NCI-H345 (cell line): ENCODE results near the gene CLDN18.

Experiments used
- DNase-seq: peaks from one replicate; lab custom pipeline; 2025; lab: John Stamatoyannopoulos, UW

CLDN18 gene

DNA sequence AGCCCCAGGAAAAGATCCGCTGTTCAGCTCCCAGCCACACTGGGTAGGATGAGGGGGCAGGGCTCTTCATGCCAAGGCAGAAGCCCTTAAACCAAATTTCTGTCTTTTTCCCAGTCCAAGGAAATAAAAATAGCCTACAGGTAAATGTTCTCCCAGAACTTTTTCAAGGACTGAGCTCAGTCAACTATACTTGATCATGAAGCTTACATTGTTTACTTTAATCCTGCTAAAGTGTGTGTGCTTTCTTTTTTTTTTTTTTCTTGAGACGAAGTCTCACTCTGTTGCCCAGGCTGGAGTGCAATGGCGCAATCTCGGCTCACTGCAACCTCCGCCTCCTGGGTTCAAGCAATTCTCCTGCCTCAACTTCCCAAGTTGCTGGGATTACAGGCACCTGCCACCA, 17.9 kb downstream of the CLDN18 start:
- no peak for DNase-seq

DNA sequence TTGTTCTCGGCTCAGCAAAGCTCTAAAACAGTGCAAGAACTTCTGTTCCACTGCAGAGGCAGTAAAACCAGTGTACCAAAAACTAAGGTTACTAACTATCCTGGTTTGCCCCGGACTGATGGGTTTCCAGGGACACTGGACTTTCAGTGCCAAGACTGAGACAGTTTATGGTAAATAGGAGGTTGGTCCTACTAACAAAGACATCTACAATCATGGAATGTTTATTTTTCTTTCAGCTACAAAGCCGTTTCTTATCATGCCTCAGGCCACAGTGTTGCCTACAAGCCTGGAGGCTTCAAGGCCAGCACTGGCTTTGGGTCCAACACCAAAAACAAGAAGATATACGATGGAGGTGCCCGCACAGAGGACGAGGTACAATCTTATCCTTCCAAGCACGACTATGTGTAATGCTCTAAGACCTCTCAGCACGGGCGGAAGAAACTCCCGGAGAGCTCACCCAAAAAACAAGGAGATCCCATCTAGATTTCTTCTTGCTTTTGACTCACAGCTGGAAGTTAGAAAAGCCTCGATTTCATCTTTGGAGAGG, 20.8 kb downstream of the CLDN18 start:
- DNase-seq: no peak

DNA sequence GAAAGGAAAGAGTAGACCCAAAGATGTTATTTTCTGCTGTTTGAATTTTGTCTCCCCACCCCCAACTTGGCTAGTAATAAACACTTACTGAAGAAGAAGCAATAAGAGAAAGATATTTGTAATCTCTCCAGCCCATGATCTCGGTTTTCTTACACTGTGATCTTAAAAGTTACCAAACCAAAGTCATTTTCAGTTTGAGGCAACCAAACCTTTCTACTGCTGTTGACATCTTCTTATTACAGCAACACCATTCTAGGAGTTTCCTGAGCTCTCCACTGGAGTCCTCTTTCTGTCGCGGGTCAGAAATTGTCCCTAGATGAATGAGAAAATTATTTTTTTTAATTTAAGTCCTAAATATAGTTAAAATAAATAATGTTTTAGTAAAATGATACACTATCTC, 21.6 kb downstream of the CLDN18 start:
- no peak for DNase-seq

DNA sequence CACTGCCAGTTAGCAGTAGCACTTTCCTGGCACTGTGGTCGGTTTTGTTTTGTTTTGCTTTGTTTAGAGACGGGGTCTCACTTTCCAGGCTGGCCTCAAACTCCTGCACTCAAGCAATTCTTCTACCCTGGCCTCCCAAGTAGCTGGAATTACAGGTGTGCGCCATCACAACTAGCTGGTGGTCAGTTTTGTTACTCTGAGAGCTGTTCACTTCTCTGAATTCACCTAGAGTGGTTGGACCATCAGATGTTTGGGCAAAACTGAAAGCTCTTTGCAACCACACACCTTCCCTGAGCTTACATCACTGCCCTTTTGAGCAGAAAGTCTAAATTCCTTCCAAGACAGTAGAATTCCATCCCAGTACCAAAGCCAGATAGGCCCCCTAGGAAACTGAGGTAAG, 22.6 kb downstream of the CLDN18 start:
- DNase-seq: no peak

DNA sequence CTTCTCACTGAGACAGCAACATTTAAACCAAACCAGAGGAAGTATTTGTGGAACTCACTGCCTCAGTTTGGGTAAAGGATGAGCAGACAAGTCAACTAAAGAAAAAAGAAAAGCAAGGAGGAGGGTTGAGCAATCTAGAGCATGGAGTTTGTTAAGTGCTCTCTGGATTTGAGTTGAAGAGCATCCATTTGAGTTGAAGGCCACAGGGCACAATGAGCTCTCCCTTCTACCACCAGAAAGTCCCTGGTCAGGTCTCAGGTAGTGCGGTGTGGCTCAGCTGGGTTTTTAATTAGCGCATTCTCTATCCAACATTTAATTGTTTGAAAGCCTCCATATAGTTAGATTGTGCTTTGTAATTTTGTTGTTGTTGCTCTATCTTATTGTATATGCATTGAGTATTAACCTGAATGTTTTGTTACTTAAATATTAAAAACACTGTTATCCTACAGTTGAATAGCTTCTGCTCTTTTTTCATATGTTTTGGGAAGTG, 23.3 kb downstream of the CLDN18 start:
- DNase-seq: no peak

DNA sequence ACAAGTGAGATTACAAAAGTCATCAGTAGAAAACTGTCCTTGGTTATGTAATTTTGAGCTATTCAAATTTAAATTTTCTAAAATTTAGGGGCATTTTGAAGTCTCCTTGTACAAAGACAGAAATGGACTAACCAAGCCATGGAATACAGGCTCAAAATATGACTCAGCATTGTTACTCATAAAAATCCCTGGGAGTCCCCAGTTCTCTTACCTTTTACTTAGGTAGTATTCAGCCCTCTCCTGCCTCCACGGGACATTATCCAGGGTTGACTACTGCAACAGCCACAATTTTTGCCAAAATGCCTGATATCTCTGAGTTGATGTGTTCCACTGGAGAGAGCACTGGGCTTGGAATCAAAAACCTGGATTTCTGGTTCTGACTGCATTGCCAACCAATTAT, 25.0 kb downstream of the CLDN18 start:
- DNase-seq: no peak

DNA sequence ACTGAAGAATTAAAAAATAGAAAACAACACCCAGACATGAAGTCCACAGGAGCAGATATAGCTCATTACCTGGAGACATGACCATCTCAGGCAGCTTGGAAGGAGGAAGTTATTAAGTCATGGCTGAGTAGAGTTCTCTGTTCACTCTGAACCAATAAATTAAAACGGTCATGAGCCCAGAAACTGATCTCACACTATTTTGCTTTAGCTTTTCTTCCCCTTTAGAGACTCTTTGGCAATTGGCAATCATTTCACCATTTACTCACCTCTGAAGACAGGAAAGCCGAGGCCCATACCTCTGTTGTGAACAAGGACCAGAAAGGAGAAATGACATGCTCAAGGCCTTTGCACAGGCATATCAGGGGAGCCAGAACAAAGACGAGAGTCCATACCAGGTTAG, 26.6 kb downstream of the CLDN18 start:
- DNase-seq: no peak

DNA sequence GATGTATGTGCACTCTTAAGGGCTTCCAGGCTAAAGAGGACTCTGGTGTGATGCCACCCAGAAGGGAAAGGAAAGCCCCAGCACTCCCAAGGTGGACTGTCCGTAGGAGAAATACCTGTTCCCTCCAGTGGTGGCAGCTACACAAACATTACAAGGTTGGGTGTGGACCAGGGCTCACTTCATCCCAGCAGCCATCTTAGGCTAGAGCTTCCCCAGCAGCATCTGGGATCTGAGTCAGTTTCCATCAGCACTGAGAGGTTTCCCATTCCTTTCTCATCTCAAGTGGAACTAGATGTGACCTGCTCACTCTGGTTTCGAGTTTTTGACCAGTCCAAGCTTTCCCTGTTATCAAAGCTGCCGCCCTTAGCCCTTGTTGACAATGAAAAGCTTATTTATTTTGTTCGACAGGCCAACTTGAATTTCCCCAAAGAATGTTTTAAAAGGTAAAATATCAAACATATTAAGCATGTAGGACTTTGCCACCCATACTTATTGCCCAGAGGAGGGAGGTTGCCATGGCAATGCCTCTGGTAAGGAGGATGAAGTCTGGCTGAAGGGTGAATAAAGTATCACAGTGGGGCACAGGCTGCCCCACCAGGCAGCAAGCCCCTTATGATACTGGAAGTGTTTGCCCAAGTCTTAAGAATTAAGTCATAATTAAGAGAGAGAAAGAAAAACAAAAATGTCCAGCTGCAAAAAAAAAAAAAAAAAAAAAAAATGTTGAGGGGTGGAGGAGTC, 28.9 kb downstream of the CLDN18 start:
- DNase-seq: no peak

DNA sequence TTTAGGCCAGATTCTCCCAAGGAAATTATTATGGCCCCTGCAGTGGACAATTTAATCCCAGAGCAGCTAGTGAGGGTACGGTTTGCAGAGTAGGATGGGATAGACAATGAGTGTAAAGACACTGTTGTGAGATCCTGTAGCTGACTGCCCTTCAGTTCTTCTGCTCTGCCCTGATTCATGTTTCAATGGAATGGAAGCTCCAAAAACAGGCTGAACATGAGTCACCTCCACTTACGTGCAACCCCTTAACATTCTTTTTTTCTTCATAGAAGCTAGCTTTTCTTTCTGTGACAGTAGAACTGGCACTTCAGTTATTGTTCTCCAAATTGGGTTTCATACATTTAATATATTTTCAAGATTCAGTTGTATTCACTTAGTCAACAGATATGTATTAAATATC, 32.1 kb downstream of the CLDN18 start:
- no peak for DNase-seq

DNA sequence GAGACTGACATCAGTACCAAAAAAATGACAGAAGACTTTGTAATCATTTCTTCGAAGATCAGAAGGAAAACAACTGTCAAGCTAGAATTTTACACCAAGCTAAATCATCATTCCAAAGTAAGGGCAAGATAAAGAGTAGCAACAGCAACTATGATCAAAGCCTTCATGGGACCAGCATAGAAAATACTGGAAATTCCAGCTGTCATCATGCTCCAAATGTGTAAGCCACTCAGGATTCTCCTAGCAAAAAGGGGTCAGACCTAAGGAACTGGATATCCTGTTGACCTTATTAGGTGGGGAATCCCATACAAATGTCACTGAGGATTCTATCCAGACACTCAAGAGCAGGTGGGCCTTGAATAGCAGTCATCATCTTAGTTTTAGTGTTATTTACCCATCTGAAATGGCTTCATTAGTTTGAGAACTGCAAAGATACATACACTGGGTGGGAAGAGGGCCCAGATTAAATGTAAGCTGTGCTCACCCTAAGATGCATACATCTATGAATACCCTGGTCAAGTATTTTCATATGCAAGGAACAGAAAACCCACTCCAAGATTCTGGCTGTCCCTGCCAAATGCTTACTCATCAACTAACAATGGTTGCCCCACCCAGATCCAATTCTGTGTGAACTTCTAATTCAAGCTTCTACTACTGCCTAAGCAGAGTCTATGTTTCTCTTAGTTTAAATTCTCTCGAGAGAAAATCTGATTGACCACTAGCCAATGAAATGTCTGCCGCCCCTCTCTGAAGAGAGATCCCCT, 33.5 kb downstream of the CLDN18 start:
- no peak for DNase-seq

DNA sequence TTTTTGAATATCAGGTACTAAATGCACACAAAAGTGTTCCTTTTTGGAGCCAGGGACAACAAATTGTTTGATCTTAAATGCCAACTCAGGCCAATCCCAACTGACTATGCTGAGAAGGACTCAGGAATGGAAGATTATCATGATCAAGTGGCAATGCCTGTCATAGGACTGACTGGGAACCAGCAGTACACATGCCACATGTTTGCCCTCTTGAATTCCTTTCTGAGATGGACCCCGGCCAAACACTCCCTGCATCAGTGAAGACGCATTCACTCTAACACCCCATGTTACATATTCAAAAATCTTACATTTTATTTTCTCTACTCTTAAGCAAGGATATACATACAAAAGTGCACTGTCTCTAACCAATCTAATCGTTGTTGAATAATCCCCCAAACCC, 36.1 kb downstream of the CLDN18 start:
- DNase-seq: no peak

DNA sequence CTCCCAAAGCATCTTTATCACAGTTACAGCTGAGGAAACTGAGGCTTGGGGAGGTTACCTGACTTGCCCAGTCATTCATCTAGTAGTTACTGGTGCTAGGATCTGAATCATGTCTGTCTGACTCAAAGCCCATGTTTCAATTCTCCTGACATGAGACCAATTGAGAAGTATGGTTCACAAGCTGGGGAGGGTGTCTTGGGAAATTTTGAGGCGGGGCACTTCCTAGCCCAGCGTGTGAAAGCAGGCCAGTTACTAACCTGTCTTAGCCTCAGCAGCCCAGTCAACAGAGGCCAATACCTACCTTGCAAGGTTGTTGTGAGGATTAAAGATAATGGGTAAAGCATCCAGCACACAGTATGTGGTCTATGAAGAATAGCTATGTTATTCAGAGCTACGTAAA, 37.0 kb downstream of the CLDN18 start:
- no peak for DNase-seq

DNA sequence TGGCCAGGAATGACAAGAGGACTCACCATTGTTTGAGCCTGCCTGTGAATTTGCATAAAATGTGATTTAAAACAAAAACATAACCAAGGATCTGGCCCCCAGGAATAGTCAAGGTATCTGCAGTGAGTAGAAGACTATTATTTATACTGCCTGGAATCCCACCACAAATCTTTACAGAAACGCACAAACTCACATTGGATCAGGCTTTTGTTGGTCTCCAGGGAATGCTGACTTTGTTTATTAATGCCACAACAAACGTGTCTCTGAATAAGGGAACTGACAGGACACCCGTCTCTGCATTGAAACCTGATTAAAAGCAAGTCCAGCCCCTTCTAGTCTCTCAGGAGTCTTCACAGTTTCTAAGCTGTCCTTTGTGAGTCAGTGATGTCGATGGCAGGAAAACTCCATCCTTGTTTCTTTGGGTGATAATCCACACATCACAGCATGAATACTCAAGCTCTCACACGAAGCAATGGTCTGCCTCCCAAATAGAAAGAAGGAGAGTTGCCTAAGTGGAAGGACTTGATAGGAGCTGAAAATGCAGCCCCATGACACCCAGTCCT, 37.7 kb downstream of the CLDN18 start:
- DNase-seq: no peak

DNA sequence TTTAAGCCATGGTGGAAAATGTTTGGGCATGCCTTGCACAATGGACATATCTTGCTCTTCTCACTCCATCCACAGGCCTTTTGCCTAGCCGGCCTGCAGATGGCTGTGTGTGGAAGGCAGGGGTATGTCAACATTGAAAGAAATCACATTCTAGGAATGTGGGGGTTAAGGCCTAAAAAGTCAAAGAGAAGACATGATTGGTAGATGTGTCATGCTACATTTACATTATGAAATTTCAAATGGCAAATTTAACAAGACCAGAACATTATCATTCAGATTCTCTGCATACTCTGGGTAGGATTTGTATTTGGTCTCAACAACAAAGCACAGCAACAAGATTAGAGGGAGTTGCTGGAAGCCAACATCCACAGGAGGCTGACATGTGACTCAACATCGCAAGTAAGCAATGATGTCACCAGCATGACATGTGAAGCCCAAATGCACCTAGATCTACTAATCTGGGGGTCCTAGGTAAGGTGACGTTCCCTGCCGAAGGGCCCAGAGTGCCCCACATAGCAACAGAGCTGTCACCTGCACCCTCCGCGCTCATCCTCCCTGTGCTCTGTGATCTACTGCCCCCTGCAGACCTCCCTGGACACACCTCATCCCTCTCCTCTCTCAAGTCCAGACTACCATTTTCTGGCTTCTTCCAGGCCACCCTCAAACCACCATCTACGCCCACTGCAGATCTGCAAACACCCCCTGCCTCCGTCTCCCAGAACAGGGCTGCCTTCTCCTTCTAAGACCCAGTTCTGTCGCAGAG, 39.4 kb downstream of the CLDN18 start:
- no peak for DNase-seq

DNA sequence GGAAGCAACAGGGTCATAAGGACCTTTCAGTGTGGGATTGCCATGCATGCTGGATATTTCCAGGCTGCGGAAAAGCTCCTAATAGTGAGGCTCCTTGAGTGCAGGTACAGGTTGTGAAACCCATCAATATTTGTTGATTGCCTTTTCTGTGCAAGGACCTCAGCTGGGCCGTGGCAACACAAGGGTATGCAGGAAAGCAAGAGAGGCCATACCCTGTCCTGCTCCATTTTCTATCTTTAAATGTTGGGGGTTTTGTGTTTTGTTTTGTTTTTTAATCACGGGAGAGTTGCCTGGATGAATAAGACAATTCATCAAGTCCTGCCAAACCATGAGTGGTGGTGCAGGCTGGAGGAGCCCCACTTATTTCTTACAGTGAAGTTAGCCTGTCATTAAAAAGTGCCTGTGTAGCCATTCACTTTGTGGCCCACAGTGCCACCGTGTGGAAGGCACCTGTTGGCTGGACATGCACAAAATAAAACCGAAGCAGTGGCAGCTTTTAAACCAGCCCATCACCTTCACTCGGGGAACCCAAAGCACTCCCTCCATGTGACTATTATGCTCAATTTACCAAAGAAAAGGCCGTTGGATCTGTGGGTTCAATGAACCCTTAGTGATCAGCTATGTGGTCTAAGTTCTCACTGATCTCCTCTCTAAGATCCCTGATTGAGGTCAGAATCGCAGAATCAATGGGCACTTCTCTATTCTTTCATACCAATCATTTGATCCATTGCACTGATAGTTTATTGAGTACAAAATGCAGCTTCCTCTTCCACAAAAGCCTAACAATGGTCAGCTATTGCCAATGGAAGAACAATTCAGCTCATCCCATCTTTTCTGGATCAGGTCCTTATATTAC, 42.2 kb downstream of the CLDN18 start:
- peak; percentile 35 for DNase-seq

DNA sequence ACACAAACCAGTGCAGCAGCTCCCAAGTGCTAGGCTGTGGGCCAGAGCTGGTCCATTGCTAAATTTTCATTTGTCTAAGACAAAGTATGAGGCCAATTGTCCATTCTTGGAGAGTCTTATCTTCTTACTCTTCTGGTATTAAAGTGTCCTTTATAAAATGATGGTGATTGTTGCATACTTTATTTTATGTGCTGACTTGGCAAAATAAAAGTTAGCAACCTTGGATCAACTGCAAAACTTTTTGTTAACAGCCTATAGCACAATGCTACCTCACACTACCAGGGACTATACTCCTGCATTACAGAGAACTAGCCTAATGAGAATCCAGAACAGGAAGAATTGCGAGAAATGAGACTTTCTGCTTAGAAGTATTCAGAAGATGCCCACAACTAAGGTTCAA, 44.1 kb downstream of the CLDN18 start:
- no peak for DNase-seq

DNA sequence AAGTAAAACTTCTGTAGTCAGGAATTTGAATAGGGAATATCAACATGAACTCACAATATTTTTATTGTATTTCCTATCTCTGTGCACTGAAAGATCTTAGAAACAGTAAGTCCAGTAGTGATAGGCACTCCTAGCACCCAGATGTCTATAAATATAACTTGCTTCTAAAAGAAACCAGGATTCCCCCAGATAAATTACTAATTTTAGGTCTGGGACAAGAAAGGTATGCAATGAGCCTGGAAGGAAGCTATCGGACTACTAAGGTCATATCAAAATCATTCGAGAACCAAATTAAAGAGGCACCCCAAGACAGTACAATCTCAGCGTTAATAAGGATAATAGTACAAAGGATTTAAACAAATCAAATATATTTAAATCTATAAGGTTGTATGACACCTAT, 47.4 kb downstream of the CLDN18 start:
- DNase-seq: no peak

DNA sequence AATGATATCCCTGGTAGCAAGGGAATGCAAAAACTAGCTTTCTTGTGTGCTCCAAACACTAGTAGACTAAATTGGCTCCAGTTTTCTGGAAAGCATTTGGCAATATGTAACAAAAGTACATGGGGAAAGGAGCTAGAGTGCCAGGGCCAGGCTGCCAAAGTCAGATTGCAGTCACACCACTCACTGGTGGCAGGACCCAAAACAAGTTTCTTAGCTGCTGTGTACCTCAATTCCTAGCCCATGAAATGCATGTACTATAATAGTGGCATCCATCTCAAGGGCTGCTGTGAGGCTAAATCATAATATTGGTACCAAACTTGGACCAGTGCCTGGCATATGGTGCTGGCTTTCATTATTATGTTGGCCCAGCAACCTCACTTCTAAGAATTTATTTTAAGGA, 49.3 kb downstream of the CLDN18 start:
- no peak for DNase-seq

DNA sequence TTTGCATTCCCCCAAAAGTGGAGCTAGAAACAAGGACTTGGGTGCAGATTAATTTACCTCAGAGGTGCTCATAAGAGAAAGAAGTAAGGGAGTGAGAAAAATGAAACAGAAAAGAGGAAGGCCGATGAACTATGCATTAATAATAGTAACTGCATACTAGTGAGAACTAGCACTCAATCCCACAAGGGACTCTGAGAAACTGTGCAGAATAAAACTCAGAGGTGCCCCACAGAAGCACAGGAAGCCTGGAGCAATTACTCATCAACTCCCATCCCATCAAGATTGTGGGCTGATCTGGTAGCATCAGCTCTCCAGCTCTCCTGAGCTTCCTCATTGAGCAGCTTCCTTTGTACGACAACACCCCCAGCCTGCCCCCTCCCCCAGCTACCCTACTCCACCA, 50.8 kb downstream of the CLDN18 start:
- DNase-seq: no peak

DNA sequence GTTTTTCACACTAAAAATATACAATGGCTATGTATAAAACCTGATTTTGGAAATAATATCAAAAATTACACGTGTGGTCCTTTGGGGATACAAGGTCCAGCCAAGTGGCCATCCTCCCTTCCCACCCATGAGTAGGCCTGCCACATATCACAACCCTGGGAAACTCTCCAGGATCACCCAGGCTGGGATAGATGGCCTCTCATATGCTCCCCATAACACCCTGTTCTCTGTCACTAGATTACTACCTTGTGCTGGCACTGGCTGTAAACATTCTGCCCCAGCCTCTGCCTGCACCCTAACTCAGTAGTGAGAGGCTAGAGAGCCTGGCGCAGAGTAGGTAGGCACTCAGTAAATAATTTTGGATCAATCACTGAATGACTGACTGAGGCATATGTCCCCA, 52.1 kb downstream of the CLDN18 start:
- DNase-seq: no peak

DNA sequence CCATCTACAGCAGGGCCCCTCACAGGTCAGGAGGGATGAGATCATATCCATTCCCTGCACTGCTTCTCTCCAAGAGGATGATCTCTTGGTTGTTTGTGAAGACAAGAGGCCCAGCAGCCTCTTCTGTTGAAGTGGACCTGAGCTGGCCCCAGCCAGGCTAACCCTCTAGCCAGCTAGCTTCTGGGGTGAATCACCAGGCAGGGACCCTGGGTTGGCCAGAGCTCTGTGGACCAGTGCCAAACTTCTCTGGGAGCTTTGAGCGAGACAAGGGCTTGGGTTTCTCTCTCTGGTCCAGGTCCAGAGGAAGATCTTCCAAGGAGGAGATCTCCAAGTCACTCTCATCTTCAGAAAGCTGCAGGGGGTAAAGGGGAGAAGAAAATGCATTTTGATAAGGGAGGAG, 52.7 kb downstream of the CLDN18 start:
- no peak for DNase-seq
